Activated CD8-positive, alpha-beta memory T cell treated with anti-CD3 and anti-CD28 coated beads for 36 hours (primary cell): ENCODE data around the gene ACKR2. TPM values are rescaled to one million over a fixed set of nuclear protein-coding genes. Genes with fewer than 3 reads are reported as not detected.
"Not testable (repeated sequence)": the region's sequence is repeated elsewhere in the genome, so short reads cannot be mapped to it uniquely, and the experiment has no call there.

Experiments used
- CTCF ChIA-PET: fragments of 350-600 bp; sonication (Branson Sonifier 250); formaldehyde crosslinking; loops from one replicate; lab custom pipeline; 2021; ENCODE audit warnings: antibody characterized with exemption; lab: Charles Lee
- POLR2A ChIA-PET: fragments of 350-600 bp; sonication (Branson Sonifier 250); formaldehyde crosslinking; loops from one replicate; lab custom pipeline; 2021; ENCODE audit warnings: antibody characterized with exemption; lab: Charles Lee
- total RNA-seq, 2 experiments: library from RNA; stranded (reverse); gene quantifications; one replicate each; pipeline ENCODE4 v1.2.3, GENCODE V29; 2021

Gene ACKR2
- total RNA-seq, 2 experiments from 2014 or later: 1.3 to 1.4 TPM

GRCh38 chr3:42800251-42800650 lies 9.0 kb upstream of the ACKR2 start:
- POLR2A ChIA-PET: interaction anchor here (0.7 kb wide), 1 partner anchor 237 kb away, joined by 5 read pairs; no protein-coding TSS in a partner anchor
- CTCF ChIA-PET: no interaction called here

GRCh38 chr3:42801048-42801620 lies 8.1 kb upstream of the ACKR2 start:
- CTCF ChIA-PET: no interaction called here
- POLR2A ChIA-PET: interaction anchor here (0.7 kb wide), 1 partner anchor 238 kb away, joined by 5 read pairs; no protein-coding TSS in a partner anchor

GRCh38 chr3:42801784-42802183 lies 7.5 kb upstream of the ACKR2 start:
- ChIA-PET CTCF (interaction anchor here (0.7 kb wide), 1 partner anchor 335 kb away, joined by 3 read pairs; no protein-coding TSS in a partner anchor), POLR2A (no interaction called here)

GRCh38 chr3:42802876-42803413 lies 6.3 kb upstream of the ACKR2 start:
- POLR2A ChIA-PET: no interaction called here
- CTCF ChIA-PET: interaction anchor here (0.6 kb wide), 1 partner anchor 18 kb away, joined by 4 read pairs; no protein-coding TSS in a partner anchor

GRCh38 chr3:42803414-42804105 lies 5.7 kb upstream of the ACKR2 start:
- POLR2A ChIA-PET: no interaction called here
- CTCF ChIA-PET: interaction anchor here (0.6 kb wide), 1 partner anchor 17 kb away, joined by 4 read pairs; no protein-coding TSS in a partner anchor

GRCh38 chr3:42804106-42804830 lies 5.0 kb upstream of the ACKR2 start, which contains the start of gene HIGD1A:
Gene HIGD1A, minus strand, starts transcription at chr3:42804490. Its CDS starts 10,237 bp downstream, at chr3:42794253.
- ChIA-PET POLR2A (no interaction called here), CTCF (interaction anchor here (1.0 kb wide), 1 partner anchor 35 kb away, joined by 3 read pairs; no protein-coding TSS in a partner anchor)

GRCh38 chr3:42804831-42805132 lies 4.5 kb upstream of the ACKR2 start:
- CTCF ChIA-PET: interaction anchor here (1.0 kb wide), 1 partner anchor 35 kb away, joined by 3 read pairs; no protein-coding TSS in a partner anchor
- POLR2A ChIA-PET: no interaction called here

- POLR2A ChIA-PET: no interaction called here
- CTCF ChIA-PET: interaction anchor here (1.0 kb wide), 1 partner anchor 34 kb away, joined by 3 read pairs; no protein-coding TSS in a partner anchor
These were observed 4.0 kb upstream of the ACKR2 start for GRCh38 chr3:42805141-42805821.

GRCh38 chr3:42807929-42808328 lies 1.3 kb upstream of the ACKR2 start:
- POLR2A ChIA-PET: no interaction called here
- CTCF ChIA-PET: no interaction called here

- CTCF ChIA-PET: interaction anchor here (0.6 to 1.2 kb wide), 3 partner anchors 31 to 219 kb away, joined by 3 to 4 read pairs (median 3); no protein-coding TSS in a partner anchor
- POLR2A ChIA-PET: not testable (repeated sequence)
These were observed 1.5 kb downstream of the ACKR2 start for GRCh38 chr3:42810706-42811105.

GRCh38 chr3:42811118-42811883 lies 2.1 kb downstream of the ACKR2 start:
- CTCF ChIA-PET: not testable (repeated sequence)

GRCh38 chr3:42814246-42814645 lies 5.0 kb downstream of the ACKR2 start:
- CTCF ChIA-PET: no interaction called here
- POLR2A ChIA-PET: no interaction called here

More at GRCh38 chr3:42811118-42811883, 2.1 kb downstream of the ACKR2 start:
- POLR2A ChIA-PET: not testable (repeated sequence)

GRCh38 chr3:42814914-42815507 lies 5.8 kb downstream of the ACKR2 start:
- ChIA-PET POLR2A (no interaction called here), CTCF (no interaction called here)

GRCh38 chr3:42815826-42816225 lies 6.6 kb downstream of the ACKR2 start:
- POLR2A ChIA-PET: no interaction called here
- CTCF ChIA-PET: interaction anchor here (1.1 kb wide), 1 partner anchor 14 kb away, joined by 3 read pairs; no protein-coding TSS in a partner anchor

- POLR2A ChIA-PET: no interaction called here
- CTCF ChIA-PET: interaction anchor here (1.1 kb wide), 1 partner anchor 32 kb away, joined by 3 read pairs; no protein-coding TSS in a partner anchor
These were observed 10.2 kb downstream of the ACKR2 start for GRCh38 chr3:42819351-42819965.

- POLR2A ChIA-PET: no interaction called here
- CTCF ChIA-PET: interaction anchor here (0.6 kb wide), 1 partner anchor 18 kb away, joined by 4 read pairs; no protein-coding TSS in a partner anchor
These were observed 11.5 kb downstream of the ACKR2 start for GRCh38 chr3:42820746-42821051.

- CTCF ChIA-PET: no interaction called here
- POLR2A ChIA-PET: no interaction called here
These were observed 13.6 kb downstream of the ACKR2 start for GRCh38 chr3:42822828-42823227.
